Omental fat pad (tissue), 4 donors: ENCODE measurements around the gene SACS. TPM values are rescaled to one million over a fixed set of nuclear protein-coding genes. Genes with fewer than 3 reads are reported as not detected.

Source experiments
- ATAC-seq: fragments of 150-250 bp; one replicate; pipeline ENCODE4 v1.9.1; 2016; ENCODE audit warnings: mild to moderate bottlenecking, moderate library complexity; ENCODE audit not compliant: low FRiP score
- DNase-seq: peaks from one replicate; pipeline ENCODE4 v3.0.0-alpha.2; 2019; ENCODE audit warnings: low spot score
- total RNA-seq, 4 donors: library from RNA; depleted of rRNA; stranded (reverse); fragments of >200 nt; gene quantifications; one replicate each; pipeline ENCODE4 v1.1.0, GENCODE V29; 2016
- TF ChIP-seq, protein P1 (sequence below), 3 donors: fragments of 450-650 bp; IDR thresholded peaks; one replicate each; pipeline ENCODE4 v1.5.1; 2016 to 2017; ENCODE audit warnings: antibody characterized with exemption in 3 of 3, mild to moderate bottlenecking in 3 of 3, moderate library complexity in 2 of 3

Gene SACS
- total RNA-seq, 4 donors from 2014 or later, result 12.6 to 48.4 (median 15.0) TPM

DNA sequence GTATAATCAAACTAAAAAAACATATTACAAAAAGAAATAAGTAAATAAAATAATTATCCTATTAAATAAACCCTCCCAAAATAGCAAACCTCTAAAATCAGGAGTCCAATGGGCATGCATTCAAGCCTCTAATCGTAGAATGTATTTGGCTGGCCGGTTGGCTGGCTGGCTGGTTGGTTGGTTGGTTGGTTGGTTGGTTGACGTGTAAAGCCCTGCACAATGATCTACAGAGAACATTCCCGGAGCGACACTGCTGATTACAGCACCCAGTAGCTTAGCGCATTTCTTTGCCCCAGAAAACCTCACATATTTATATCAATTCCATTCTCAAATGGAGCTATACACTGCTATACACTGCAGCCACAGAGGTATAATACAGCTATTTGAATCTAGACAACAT lies 65.6 kb downstream of the SACS start:
- no peak for DNase-seq
- ATAC-seq, result no peak
- TF ChIP-seq, protein P1, sequence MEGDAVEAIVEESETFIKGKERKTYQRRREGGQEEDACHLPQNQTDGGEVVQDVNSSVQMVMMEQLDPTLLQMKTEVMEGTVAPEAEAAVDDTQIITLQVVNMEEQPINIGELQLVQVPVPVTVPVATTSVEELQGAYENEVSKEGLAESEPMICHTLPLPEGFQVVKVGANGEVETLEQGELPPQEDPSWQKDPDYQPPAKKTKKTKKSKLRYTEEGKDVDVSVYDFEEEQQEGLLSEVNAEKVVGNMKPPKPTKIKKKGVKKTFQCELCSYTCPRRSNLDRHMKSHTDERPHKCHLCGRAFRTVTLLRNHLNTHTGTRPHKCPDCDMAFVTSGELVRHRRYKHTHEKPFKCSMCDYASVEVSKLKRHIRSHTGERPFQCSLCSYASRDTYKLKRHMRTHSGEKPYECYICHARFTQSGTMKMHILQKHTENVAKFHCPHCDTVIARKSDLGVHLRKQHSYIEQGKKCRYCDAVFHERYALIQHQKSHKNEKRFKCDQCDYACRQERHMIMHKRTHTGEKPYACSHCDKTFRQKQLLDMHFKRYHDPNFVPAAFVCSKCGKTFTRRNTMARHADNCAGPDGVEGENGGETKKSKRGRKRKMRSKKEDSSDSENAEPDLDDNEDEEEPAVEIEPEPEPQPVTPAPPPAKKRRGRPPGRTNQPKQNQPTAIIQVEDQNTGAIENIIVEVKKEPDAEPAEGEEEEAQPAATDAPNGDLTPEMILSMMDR (IDR thresholded peaks at IDR 0.05), result no peak

GRCh38 chr13:23365652-23366051 lies 67.8 kb downstream of the SACS start:
- no peak for DNase-seq
- TF ChIP-seq, protein P1 (IDR thresholded peaks at IDR 0.05), result no peak
- ATAC-seq, result no peak

DNA sequence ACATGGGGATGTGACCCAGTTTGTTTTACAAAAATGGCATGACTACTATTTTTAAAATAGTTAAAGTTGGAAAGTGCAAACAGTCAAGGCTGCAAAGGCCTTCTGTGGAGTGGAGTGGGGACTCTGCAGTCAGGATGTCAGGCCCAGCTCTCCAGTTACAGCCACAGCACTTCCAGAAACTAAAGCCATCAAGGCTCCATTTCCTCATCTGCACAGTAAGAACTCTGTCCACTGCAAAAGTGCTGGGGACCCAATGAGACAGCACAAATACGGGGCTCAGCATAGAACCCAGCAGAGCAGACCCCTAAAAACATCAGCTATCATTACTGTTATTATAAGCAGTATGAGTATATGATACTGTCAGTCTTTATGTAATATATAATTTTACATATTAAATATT lies 73.6 kb downstream of the SACS start:
- DNase-seq, result no peak
- TF ChIP-seq, protein P1 (IDR thresholded peaks at IDR 0.05), result no peak
- no peak for ATAC-seq

DNA sequence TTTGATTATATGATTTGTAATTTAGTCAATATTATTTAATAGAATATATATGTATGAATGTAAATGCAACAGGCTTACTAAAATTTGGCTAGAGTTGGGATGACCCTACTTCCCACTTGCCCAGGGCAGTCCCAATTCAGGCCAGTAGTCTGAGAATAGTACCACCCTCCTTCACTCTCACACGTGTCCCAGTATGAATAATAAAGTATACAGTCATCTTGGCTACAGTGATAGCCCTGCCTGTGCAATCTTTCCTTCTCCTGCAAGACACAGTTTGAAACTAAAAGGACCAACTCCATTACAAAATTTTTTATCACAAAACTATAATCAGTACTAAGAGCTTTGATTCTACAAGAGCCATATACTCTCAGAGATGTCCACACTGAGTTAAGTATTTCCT lies 76.2 kb downstream of the SACS start:
- TF ChIP-seq, protein P1 (IDR thresholded peaks at IDR 0.05), result no peak
- ATAC-seq (no peak), DNase-seq (no peak)

GRCh38 chr13:23356368-23356767 lies 77.1 kb downstream of the SACS start:
- TF ChIP-seq, protein P1 (IDR thresholded peaks at IDR 0.05), result no peak
- ATAC-seq (no peak), DNase-seq (no peak)

DNA sequence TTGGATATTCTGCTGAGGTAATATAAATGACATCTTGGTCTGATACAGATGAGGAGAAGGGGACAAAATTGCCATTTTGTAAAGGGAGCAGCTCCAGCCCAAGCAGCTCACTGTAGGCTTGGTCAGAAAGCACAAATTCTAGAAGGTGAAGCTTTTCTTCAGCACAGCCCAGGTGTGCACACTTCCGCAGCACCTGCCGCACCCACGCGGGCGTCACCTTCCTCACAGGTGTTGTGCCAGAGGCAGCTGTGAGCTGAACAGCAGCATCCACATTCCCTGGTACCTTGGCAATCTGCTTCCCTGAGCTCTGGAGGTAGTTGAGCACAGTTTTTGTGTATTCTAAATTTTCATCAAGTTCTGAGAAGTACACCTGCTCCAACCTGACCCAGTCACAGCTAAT lies 79.0 kb downstream of the SACS start:
- no peak for DNase-seq
- TF ChIP-seq, protein P1 (IDR thresholded peaks at IDR 0.05), result no peak
- ATAC-seq, result no peak

DNA sequence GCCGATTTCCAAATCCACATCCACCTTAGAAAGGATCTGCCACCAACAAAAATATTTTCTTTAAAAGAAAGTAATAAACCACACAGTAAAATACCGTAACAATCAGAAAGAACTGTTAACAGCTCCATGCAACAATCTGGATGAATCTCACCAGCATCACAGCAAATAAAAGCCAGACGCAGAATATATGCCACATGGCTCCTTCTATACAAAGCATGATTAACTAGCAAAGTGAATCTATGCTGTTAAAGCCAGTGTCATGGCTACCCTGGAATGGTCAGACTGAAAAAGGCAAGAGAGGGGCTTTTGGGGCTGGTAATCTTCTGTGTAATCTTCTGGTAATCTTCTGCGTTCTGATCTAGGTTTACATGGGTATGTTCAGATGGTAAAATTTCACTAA lies 81.3 kb downstream of the SACS start:
- no peak for DNase-seq
- ATAC-seq, result no peak
- TF ChIP-seq, protein P1 (IDR thresholded peaks at IDR 0.05), result no peak
